Natural killer cell (primary cell): ENCODE measurements around the gene ZNF141. TPM values are rescaled to one million over a fixed set of nuclear protein-coding genes. Genes with fewer than 3 reads are reported as not detected.

Experiments
- ATAC-seq, 3 donors: fragments of 150-1000 bp in 2 of 3; fragments of 200-7000 bp in 1 of 3; cut with Tn5 transposase; 1 replicate in 1 of 3; 2 replicates in 2 of 3; pipeline ENCODE4 v1.10.0; 2021; ENCODE audit warnings: mild to moderate bottlenecking in 2 of 3, moderate library complexity in 2 of 3
- DNase-seq, 2 donors: peaks; one replicate each; pipeline versions ENCODE4 v3.0.0 to v3.0.0-alpha.2; 2013 to 2021; ENCODE audit warnings: mixed read lengths in 1 of 2
- H3K27ac ChIP-seq: one replicate; pipeline ENCODE4 v1.5.1; 2013; ENCODE audit warnings: mild to moderate bottlenecking, low read length
- H3K27me3 ChIP-seq: one replicate; pipeline ENCODE4 v1.6.1; 2013; ENCODE audit warnings: low read length; ENCODE audit not compliant: control insufficient read depth, insufficient read depth
- H3K36me3 ChIP-seq: one replicate; pipeline ENCODE4 v1.6.1; 2013; ENCODE audit warnings: low read length; ENCODE audit not compliant: control insufficient read depth, insufficient read depth
- H3K4me1 ChIP-seq: one replicate; pipeline ENCODE4 v1.6.1; 2013; ENCODE audit warnings: low read length; ENCODE audit not compliant: control insufficient read depth, insufficient read depth
- H3K4me3 ChIP-seq: one replicate; pipeline ENCODE4 v1.5.1; 2013; ENCODE audit warnings: low read length
- H3K9me3 ChIP-seq: one replicate; pipeline ENCODE4 v1.6.1; 2013; ENCODE audit warnings: low read length; ENCODE audit not compliant: control insufficient read depth, insufficient read depth
- H3K27ac Mint-ChIP-seq, 2 donors: one replicate each; pipeline ENCODE4 v1.8.0; 2022; ENCODE audit warnings: mild to moderate bottlenecking in 2 of 2, mixed read lengths in 2 of 2, moderate library complexity in 1 of 2
- H3K27me3 Mint-ChIP-seq, 2 donors: one replicate each; pipeline ENCODE4 v1.8.0; 2022; ENCODE audit warnings: low read depth in 2 of 2, mixed read lengths in 2 of 2
- H3K36me3 Mint-ChIP-seq: one replicate; pipeline ENCODE4 v1.8.0; 2022; ENCODE audit warnings: mixed read lengths
- H3K4me1 Mint-ChIP-seq, 2 donors: one replicate each; pipeline ENCODE4 v1.8.0; 2022; ENCODE audit warnings: mixed read lengths in 2 of 2
- H3K4me3 Mint-ChIP-seq: one replicate; pipeline ENCODE4 v1.8.0; 2022; ENCODE audit warnings: mild to moderate bottlenecking, moderate library complexity, mixed read lengths
- H3K9me3 Mint-ChIP-seq, 2 donors: one replicate each; pipeline ENCODE4 v1.8.0; 2022; ENCODE audit warnings: mixed read lengths in 2 of 2
- CTCF ChIP-seq: fragments of 200-600 bp; IDR thresholded peaks from one replicate; pipeline ENCODE4 v1.8.0; 2022; ENCODE audit warnings: antibody characterized with exemption
- WGBS: methylation state at CpG from one replicate; pipeline ENCODE4 v1.1.7; 2013; ENCODE audit warnings: missing lambda C conversion rate; ENCODE audit not compliant: insufficient coverage; 5-methylcytosine and 5-hydroxymethylcytosine counted together
- intact Hi-C: fragments of 100-400 bp; cut with micrococcal nuclease; formaldehyde crosslinking; loops from one replicate; pipeline ENCODE4 v1.14.2; 2022
- total RNA-seq, 4 donors: library from RNA; stranded (reverse); fragments of 120-200 nt in 1 of 4; gene quantifications; one replicate each; pipeline versions ENCODE4 v1.2.3 to v1.2.4, GENCODE V29; 2013 to 2022

Gene ZNF141
- total RNA-seq, 3 donors from 2014 or later (not counting 1 experiment from before 2014, with no cell fraction given), result 20.1 to 24.4 (median 23.6) TPM

- Histone ChIP-seq H3K27ac (peak overlapping the region; percentile 99), H3K4me3 (peak overlapping the region; percentile 97), H3K9me3 (peaks cover 3% of the 10 kb centered on the region), H3K27me3 (no peaks in the 10 kb centered on the region), H3K36me3 (no peaks in the 10 kb centered on the region), H3K4me1 (peaks cover 18% of the 10 kb centered on the region)
- WGBS, result 14% methylated on average over 71 of the region's 71 CpGs
- Mint-ChIP-seq H3K4me3 (peak overlapping the region; percentile 45), H3K27ac (peak overlapping the region; percentile 99), H3K27me3 (no peaks in the 10 kb centered on the region), H3K9me3 (no peaks in the 10 kb centered on the region), H3K4me1 (peaks cover 42 to 43% of the 10 kb centered on the region in 2 donors), H3K36me3 (no peaks in the 10 kb centered on the region)
- DNase-seq (peak; percentile 25 to 28), ATAC-seq (no peak)
- TF ChIP-seq CTCF, result no peak
- intact Hi-C loops, result loop anchor here (5.0 kb wide), 1 partner anchor 214 kb away; the partner anchor contains the start of gene ZNF718
These were observed 1.3 kb upstream of the ZNF141 start for GRCh38 chr4:336099-336892.

- WGBS, result under 1% methylated on average over 18 of the region's 18 CpGs
These were observed 796 bp upstream of the ZNF141 start for GRCh38 chr4:336893-337142.

GRCh38 chr4:337932-338758 is 531 bp downstream of the ZNF141 start:
- ATAC-seq, result peak; percentile 36 to 50 (median 42)
- H3K27ac Mint-ChIP-seq, result peak overlapping the region; percentile 99
- H3K4me3 Mint-ChIP-seq, result peak overlapping the region; percentile 100
- H3K27me3 ChIP-seq, result no peaks in the 10 kb centered on the region
- H3K36me3 Mint-ChIP-seq, result no peaks in the 10 kb centered on the region
- DNase-seq, result peak in 1 of 2 donors; percentile 62
- no peak for TF ChIP-seq CTCF
- H3K4me3 ChIP-seq, result peak overlapping the region; percentile 97
- peaks cover 18% of the 10 kb centered on the region for H3K4me1 ChIP-seq
- no peaks in the 10 kb centered on the region for H3K9me3 Mint-ChIP-seq
- H3K9me3 ChIP-seq, result peaks cover 3% of the 10 kb centered on the region
- H3K36me3 ChIP-seq, result no peaks in the 10 kb centered on the region
- H3K27me3 Mint-ChIP-seq, result no peaks in the 10 kb centered on the region
- intact Hi-C loops, result loop anchor here (1.0 to 5.0 kb wide), 3 partner anchors 136 to 216 kb away; partner anchors contain the start of genes PIGG, ZNF718 and ZNF721
- peaks cover 43 to 47% of the 10 kb centered on the region in 2 donors for H3K4me1 Mint-ChIP-seq
- peak overlapping the region; percentile 99 for H3K27ac ChIP-seq
- WGBS, result 5% methylated on average over 52 of the region's 52 CpGs

More at GRCh38 chr4:336893-337142, 796 bp upstream of the ZNF141 start:
- H3K4me3 ChIP-seq, result peak overlapping the region; percentile 97
- H3K27ac ChIP-seq, result peak overlapping the region; percentile 99
- ATAC-seq (peak in 2 of 3 donors; percentile 3 to 4), DNase-seq (no peak)
- Mint-ChIP-seq H3K4me3 (peak overlapping the region; percentile 100), H3K27ac (peak overlapping the region; percentile 99), H3K4me1 (peaks cover 42 to 43% of the 10 kb centered on the region in 2 donors), H3K27me3 (no peaks in the 10 kb centered on the region), H3K9me3 (no peaks in the 10 kb centered on the region), H3K36me3 (no peaks in the 10 kb centered on the region)
- TF ChIP-seq CTCF, result no peak
- no peaks in the 10 kb centered on the region for H3K27me3 ChIP-seq
- H3K36me3 ChIP-seq, result no peaks in the 10 kb centered on the region
- intact Hi-C loops, result loop anchor here (1.0 to 5.0 kb wide), 3 partner anchors 137 to 215 kb away; partner anchors contain the start of genes PIGG, ZNF718 and ZNF721
- H3K9me3 ChIP-seq, result peaks cover 6% of the 10 kb centered on the region
- H3K4me1 ChIP-seq, result peaks cover 18% of the 10 kb centered on the region
